ENCODE measurements around the gene FGF14. TPM values are rescaled to one million over a fixed set of nuclear protein-coding genes. Genes with fewer than 3 reads are reported as not detected.

FGF14 gene
- total RNA-seq, 1 donor from 2014 or later: 1.4 TPM

DNA sequence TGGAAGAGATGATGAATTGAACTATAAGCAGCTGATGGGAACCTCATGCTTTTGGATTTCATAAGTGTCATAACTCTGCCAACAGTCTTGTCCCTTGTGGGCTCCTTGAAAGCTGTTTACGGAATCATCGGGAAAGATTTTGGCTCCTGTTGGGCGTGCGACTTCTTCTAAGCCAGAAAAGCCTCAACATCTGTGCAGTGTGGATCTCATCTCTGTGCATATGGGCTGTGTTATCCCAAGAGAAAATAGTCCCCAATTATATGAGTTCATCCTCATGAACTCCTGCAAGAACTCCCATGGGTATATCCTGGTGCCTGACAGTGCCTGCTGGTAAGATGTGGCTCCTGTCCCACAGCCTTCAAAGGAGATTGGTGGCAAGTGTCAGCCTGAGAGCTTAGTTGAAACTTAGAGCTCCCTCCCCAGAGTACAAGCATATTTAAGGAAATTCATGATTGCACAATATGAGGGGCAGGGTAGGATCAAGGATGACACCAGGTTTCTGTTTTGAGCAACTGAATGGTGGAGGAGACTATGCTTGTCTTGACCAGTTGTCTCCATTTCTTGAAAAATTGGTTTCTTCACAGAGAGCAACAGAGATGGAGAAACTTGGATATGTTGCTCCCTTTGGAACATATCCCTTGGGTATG lies 705.9 kb downstream of the FGF14 start:
- no peaks in the 10 kb centered on the region for H3K36me3 ChIP-seq
- H4K20me1 ChIP-seq (ENCODE audit: low read depth): no peaks in the 10 kb centered on the region
- H3F3A ChIP-seq (ENCODE audit: low read depth): no peaks in the 10 kb centered on the region
- no peak overlapping the region for H3K4me2 ChIP-seq
- H3K79me2 ChIP-seq (ENCODE audit: low read depth): no peaks in the 10 kb centered on the region
- no peak overlapping the region for H3K27ac Mint-ChIP-seq
- H3K27ac ChIP-seq: no peak overlapping the region
- no peaks in the 10 kb centered on the region for H3K27me3 Mint-ChIP-seq (ENCODE audit: insufficient read depth, low read depth)
- no peaks in the 10 kb centered on the region for H3K9me3 Mint-ChIP-seq
- H3K27me3 ChIP-seq: no peaks in the 10 kb centered on the region
- no peak overlapping the region for H3K4me3 ChIP-seq
- H2AFZ ChIP-seq (replicated peaks): no peak overlapping the region
- no peak for TF ChIP-seq EZH2 (IDR thresholded peaks at IDR 0.05)
- no peak for TF ChIP-seq EZH2phosphoT487 (IDR thresholded peaks at IDR 0.05)
- TF ChIP-seq, protein P1, sequence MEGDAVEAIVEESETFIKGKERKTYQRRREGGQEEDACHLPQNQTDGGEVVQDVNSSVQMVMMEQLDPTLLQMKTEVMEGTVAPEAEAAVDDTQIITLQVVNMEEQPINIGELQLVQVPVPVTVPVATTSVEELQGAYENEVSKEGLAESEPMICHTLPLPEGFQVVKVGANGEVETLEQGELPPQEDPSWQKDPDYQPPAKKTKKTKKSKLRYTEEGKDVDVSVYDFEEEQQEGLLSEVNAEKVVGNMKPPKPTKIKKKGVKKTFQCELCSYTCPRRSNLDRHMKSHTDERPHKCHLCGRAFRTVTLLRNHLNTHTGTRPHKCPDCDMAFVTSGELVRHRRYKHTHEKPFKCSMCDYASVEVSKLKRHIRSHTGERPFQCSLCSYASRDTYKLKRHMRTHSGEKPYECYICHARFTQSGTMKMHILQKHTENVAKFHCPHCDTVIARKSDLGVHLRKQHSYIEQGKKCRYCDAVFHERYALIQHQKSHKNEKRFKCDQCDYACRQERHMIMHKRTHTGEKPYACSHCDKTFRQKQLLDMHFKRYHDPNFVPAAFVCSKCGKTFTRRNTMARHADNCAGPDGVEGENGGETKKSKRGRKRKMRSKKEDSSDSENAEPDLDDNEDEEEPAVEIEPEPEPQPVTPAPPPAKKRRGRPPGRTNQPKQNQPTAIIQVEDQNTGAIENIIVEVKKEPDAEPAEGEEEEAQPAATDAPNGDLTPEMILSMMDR (IDR thresholded peaks at IDR 0.05): no peak
- no peaks in the 10 kb centered on the region for H3K9me3 ChIP-seq (ENCODE audit: low read depth)
- H3K4me1 ChIP-seq: no peaks in the 10 kb centered on the region
- no peak for DNase-seq (ENCODE audit: low spot score)
- H3K36me3 Mint-ChIP-seq: no peaks in the 10 kb centered on the region
- H3K9ac ChIP-seq: no peak overlapping the region
- H3K4me1 Mint-ChIP-seq: no peaks in the 10 kb centered on the region
- H3K4me3 Mint-ChIP-seq: no peak overlapping the region

DNA sequence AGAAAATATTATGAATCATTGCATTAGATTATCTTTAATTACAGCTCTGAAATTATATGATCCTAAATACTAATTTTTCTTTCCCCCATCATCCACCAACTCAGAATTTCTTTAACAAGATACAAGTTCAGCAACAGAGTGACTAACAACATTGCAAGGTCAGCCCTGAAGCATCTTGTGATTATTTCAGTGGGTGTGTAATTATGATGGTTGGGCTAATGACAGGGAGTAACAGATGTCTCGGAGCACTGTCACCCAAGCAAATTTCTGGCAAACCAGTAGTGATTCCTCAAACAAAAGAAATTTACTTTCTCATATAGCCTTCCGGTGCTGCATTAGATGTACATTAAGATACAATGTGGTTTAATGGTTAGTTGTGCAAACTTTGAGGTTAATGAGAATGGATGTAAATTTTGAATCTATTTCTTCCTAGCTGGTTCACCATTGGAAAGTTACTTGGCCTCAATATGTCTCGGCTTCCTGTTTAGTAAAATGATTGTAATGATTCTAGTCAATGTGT lies 710.4 kb downstream of the FGF14 start:
- peaks cover 2% of the 10 kb centered on the region for H3K27me3 Mint-ChIP-seq (ENCODE audit: insufficient read depth, low read depth)

DNA sequence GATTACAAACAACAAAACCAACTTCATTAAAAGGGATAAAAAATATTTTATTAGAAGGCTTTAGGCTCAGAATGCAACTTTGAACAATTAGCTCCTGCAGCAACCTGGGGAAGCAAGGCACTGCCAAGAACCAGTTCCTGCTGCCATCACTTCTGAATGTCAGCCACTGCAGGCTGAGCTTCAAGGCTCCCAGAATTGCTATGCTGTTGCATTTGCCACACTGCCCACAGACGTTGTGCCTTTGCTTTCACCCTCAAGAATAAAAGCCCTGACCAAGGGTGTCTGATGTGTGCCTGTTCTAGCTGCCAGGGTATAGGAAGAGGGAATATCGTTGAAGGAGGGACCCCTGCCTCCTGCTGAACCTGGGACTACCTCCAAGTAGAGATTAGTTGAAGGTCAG lies 711.0 kb downstream of the FGF14 start:
- Mint-ChIP-seq H3K9me3 (no peaks in the 10 kb centered on the region), H3K4me1 (no peaks in the 10 kb centered on the region), H3K27me3 (ENCODE audit: insufficient read depth, low read depth) (peaks cover 2% of the 10 kb centered on the region), H3K36me3 (no peaks in the 10 kb centered on the region), H3K4me3 (no peak overlapping the region), H3K27ac (no peak overlapping the region)
- no peaks in the 10 kb centered on the region for H3K79me2 ChIP-seq (ENCODE audit: low read depth)
- no peaks in the 10 kb centered on the region for H3F3A ChIP-seq (ENCODE audit: low read depth)
- no peak overlapping the region for H3K4me3 ChIP-seq
- no peaks in the 10 kb centered on the region for H3K27me3 ChIP-seq
- TF ChIP-seq, protein P1 (IDR thresholded peaks at IDR 0.05): no peak
- TF ChIP-seq EZH2 (IDR thresholded peaks at IDR 0.05) (no peak), EZH2phosphoT487 (IDR thresholded peaks at IDR 0.05) (no peak)
- H3K4me1 ChIP-seq: no peaks in the 10 kb centered on the region
- no peak overlapping the region for H3K9ac ChIP-seq
- DNase-seq (ENCODE audit: low spot score): no peak
- H3K4me2 ChIP-seq: no peak overlapping the region
- H2AFZ ChIP-seq (replicated peaks): no peak overlapping the region
- no peaks in the 10 kb centered on the region for H4K20me1 ChIP-seq (ENCODE audit: low read depth)
- H3K36me3 ChIP-seq: no peaks in the 10 kb centered on the region
- H3K9me3 ChIP-seq (ENCODE audit: low read depth): no peaks in the 10 kb centered on the region
- H3K27ac ChIP-seq: no peak overlapping the region

More for the DNA sequence above, 710.4 kb downstream of the FGF14 start:
- Histone ChIP-seq H3K27ac (no peak overlapping the region), H3K9ac (no peak overlapping the region), H3F3A (ENCODE audit: low read depth) (no peaks in the 10 kb centered on the region), H3K4me3 (no peak overlapping the region), H3K27me3 (no peaks in the 10 kb centered on the region), H3K36me3 (no peaks in the 10 kb centered on the region), H4K20me1 (ENCODE audit: low read depth) (no peaks in the 10 kb centered on the region), H2AFZ (replicated peaks) (no peak overlapping the region), H3K4me1 (no peaks in the 10 kb centered on the region), H3K4me2 (no peak overlapping the region), H3K79me2 (ENCODE audit: low read depth) (no peaks in the 10 kb centered on the region), H3K9me3 (ENCODE audit: low read depth) (no peaks in the 10 kb centered on the region)
- TF ChIP-seq EZH2 (IDR thresholded peaks at IDR 0.05) (no peak), EZH2phosphoT487 (IDR thresholded peaks at IDR 0.05) (no peak)
- TF ChIP-seq, protein P1 (IDR thresholded peaks at IDR 0.05): no peak
- Mint-ChIP-seq H3K27ac (no peak overlapping the region), H3K9me3 (no peaks in the 10 kb centered on the region), H3K36me3 (no peaks in the 10 kb centered on the region), H3K4me1 (no peaks in the 10 kb centered on the region), H3K4me3 (no peak overlapping the region)
- DNase-seq (ENCODE audit: low spot score): no peak

Data from neural progenitor cell (in vitro differentiated cells).